ENCODE measurements around the gene TECTA. TPM values are rescaled to one million over a fixed set of nuclear protein-coding genes. Genes with fewer than 3 reads are reported as not detected.

TECTA gene
- total and polyA plus RNA-seq, 12 donors: 0.58 to 5.9 (median 1.3) TPM

DNA sequence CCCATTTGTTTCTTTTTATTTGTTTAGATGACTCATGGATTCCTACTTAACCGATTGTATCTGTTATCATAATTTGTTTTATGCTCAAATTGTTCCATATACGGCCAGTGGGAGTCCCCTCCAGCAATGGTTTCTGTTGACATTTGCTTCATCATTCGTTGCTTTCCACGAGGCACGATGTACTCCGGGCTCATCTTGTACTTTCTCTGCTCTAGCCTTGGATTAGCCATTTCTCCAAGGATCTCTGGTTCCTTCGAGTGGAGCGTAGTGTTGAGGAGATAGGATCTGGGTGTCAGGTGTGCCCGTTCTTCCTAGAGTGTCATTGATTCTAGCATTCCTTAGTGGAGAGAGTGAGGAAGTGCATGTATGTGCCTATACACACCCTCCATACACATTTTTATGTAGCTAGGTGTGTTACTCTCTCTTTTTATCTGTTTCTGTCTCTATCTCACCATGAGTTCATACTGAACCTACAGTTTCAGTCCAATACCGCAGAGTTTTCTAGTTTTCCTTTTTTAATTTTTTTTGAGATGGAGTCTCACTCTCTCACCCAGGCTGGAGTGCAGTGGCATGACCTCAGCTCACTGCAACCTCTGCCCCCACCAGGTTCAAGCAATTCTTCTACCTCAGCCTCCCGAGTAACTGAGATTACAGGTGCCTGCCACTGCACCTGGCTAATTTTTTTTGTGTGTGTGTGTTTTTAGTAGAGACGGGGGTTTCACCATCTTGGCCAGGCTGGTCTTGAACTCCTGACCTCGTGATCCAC, 31.4 kb downstream of the TECTA start:
- H3K4me3 ChIP-seq: no peak overlapping the region
- H3K4me1 ChIP-seq (replicated peaks in 1 of 2): no peaks in the 10 kb centered on the region
- H3K27ac ChIP-seq: no peak overlapping the region
- intact Hi-C loops (cut with DNase I): no loop called here
- H3K36me3 ChIP-seq (replicated peaks in 1 of 2): no peaks in the 10 kb centered on the region
- TF ChIP-seq POLR2A (IDR thresholded peaks at IDR 0.05): no peak
- TF ChIP-seq, protein P1, sequence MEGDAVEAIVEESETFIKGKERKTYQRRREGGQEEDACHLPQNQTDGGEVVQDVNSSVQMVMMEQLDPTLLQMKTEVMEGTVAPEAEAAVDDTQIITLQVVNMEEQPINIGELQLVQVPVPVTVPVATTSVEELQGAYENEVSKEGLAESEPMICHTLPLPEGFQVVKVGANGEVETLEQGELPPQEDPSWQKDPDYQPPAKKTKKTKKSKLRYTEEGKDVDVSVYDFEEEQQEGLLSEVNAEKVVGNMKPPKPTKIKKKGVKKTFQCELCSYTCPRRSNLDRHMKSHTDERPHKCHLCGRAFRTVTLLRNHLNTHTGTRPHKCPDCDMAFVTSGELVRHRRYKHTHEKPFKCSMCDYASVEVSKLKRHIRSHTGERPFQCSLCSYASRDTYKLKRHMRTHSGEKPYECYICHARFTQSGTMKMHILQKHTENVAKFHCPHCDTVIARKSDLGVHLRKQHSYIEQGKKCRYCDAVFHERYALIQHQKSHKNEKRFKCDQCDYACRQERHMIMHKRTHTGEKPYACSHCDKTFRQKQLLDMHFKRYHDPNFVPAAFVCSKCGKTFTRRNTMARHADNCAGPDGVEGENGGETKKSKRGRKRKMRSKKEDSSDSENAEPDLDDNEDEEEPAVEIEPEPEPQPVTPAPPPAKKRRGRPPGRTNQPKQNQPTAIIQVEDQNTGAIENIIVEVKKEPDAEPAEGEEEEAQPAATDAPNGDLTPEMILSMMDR (IDR thresholded peaks at IDR 0.05): no peak
- no peaks in the 10 kb centered on the region for H3K27me3 ChIP-seq
- no peak for DNase-seq
- H3K9me3 ChIP-seq (replicated peaks in 1 of 3): no peaks in the 10 kb centered on the region
- 78 to 82% (median 80%) methylated on average over 13 of the region's 13 CpGs for WGBS, 4 donors

- intact Hi-C loops (cut with DNase I): no loop called here
- TF ChIP-seq, protein P1 (IDR thresholded peaks at IDR 0.05): no peak
- TF ChIP-seq POLR2A (IDR thresholded peaks at IDR 0.05): no peak
- 69 to 85% (median 78%) methylated on average over 10 of the region's 10 CpGs for WGBS, 4 donors
- no peak for DNase-seq
- Histone ChIP-seq H3K27ac (no peak overlapping the region), H3K36me3 (replicated peaks in 1 of 2) (no peaks in the 10 kb centered on the region), H3K4me1 (replicated peaks in 1 of 2) (no peaks in the 10 kb centered on the region), H3K27me3 (no peaks in the 10 kb centered on the region), H3K4me3 (no peak overlapping the region), H3K9me3 (replicated peaks in 1 of 3) (no peaks in the 10 kb centered on the region)
Measured at GRCh38 chr11:121134741-121135312, 33.8 kb downstream of the TECTA start.

GRCh38 chr11:121137005-121137404, 36.0 kb downstream of the TECTA start:
- Histone ChIP-seq H3K9me3 (replicated peaks in 1 of 3) (no peaks in the 10 kb centered on the region), H3K4me1 (replicated peaks in 1 of 2) (no peaks in the 10 kb centered on the region), H3K27me3 (no peaks in the 10 kb centered on the region), H3K27ac (no peak overlapping the region), H3K4me3 (no peak overlapping the region), H3K36me3 (replicated peaks in 1 of 2) (no peaks in the 10 kb centered on the region)
- DNase-seq: no peak
- no peak for TF ChIP-seq POLR2A (IDR thresholded peaks at IDR 0.05)
- TF ChIP-seq, protein P1 (IDR thresholded peaks at IDR 0.05): no peak
- intact Hi-C loops (cut with DNase I): no loop called here
- WGBS, 4 donors: 86 to 95% (median 89%) methylated on average over 11 of the region's 11 CpGs

- Histone ChIP-seq H3K4me3 (no peak overlapping the region), H3K27me3 (no peaks in the 10 kb centered on the region), H3K36me3 (replicated peaks in 1 of 2) (no peaks in the 10 kb centered on the region), H3K4me1 (replicated peaks in 1 of 2) (no peaks in the 10 kb centered on the region), H3K9me3 (replicated peaks in 1 of 3) (no peaks in the 10 kb centered on the region), H3K27ac (no peak overlapping the region)
- no peak for TF ChIP-seq POLR2A (IDR thresholded peaks at IDR 0.05)
- TF ChIP-seq, protein P1 (IDR thresholded peaks at IDR 0.05): no peak
- intact Hi-C loops (cut with DNase I): no loop called here
- no peak for DNase-seq
- WGBS, 4 donors: 90 to 96% (median 94%) methylated on average over 5 of the region's 5 CpGs
Measured at GRCh38 chr11:121138259-121138658, 37.2 kb downstream of the TECTA start.
